Activated CD4-positive, alpha-beta T cell treated with anti-CD3 and anti-CD28 coated beads, Interleukin-2, amount 10 ng/mL, durations not matched to agents 7 days and 5 days (primary cell): Measurements from ENCODE around the gene AIMP1. TPM values are rescaled to one million over a fixed set of nuclear protein-coding genes. Genes with fewer than 3 reads are reported as not detected.

Source experiments
- CTCF ChIA-PET: fragments of 350-600 bp; sonication (Branson Sonifier 250); formaldehyde crosslinking; loops from one replicate; lab custom pipeline; 2021; ENCODE audit warnings: antibody characterized with exemption; lab: Charles Lee
- POLR2A ChIA-PET: fragments of 350-600 bp; sonication (Branson Sonifier 250); formaldehyde crosslinking; loops from one replicate; lab custom pipeline; 2021; ENCODE audit warnings: antibody characterized with exemption; lab: Charles Lee
- DNase-seq: peaks from one replicate; pipeline ENCODE4 v3.0.0-alpha.2; 2020
- H3K27ac Mint-ChIP-seq: one replicate; pipeline ENCODE4 v1.8.0; 2021; ENCODE audit warnings: mild to moderate bottlenecking, moderate library complexity, mixed read lengths
- H3K27me3 Mint-ChIP-seq: one replicate; pipeline ENCODE4 v1.8.0; 2021; ENCODE audit warnings: mixed read lengths
- H3K36me3 Mint-ChIP-seq: one replicate; pipeline ENCODE4 v1.8.0; 2021; ENCODE audit warnings: low read depth, mixed read lengths
- H3K4me1 Mint-ChIP-seq: one replicate; pipeline ENCODE4 v1.8.0; 2021; ENCODE audit warnings: mixed read lengths
- H3K4me3 Mint-ChIP-seq: one replicate; pipeline ENCODE4 v1.8.0; 2021; ENCODE audit warnings: mild to moderate bottlenecking, moderate library complexity, mixed read lengths
- H3K9me3 Mint-ChIP-seq: one replicate; pipeline ENCODE4 v1.8.0; 2021; ENCODE audit warnings: mixed read lengths
- total RNA-seq, 2 experiments: library from RNA; stranded (reverse); gene quantifications; one replicate each; pipeline ENCODE4 v1.2.3, GENCODE V29; 2021

AIMP1 gene
- total RNA-seq, 2 experiments from 2014 or later = 42.9 to 50.9 TPM

DNA sequence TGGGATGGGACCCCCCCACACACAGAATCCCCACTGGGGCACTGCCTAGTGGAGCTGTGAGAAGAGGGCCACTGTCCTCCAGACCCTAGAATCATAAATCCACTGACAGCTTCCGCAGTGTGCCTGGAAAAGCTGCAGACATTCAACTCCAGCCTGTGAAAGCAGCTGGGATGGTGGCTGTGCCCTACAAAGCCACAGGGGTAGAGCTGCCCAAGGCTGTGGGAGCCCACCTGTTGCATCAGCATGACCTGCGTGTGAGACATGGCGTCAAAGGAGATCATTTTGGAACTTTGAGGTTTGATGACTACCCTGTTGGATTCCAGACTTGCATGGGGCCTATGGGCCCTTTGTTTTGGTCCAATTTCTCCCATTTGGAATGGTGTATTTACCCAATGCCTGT lies 22.3 kb downstream of the AIMP1 start:
- ChIA-PET POLR2A (no interaction called here), CTCF (no interaction called here)
- H3K27ac Mint-ChIP-seq = no peak overlapping the region
- H3K4me3 Mint-ChIP-seq = no peak overlapping the region
- H3K27me3 Mint-ChIP-seq = no peaks in the 10 kb centered on the region
- peaks cover 23% of the 10 kb centered on the region for H3K4me1 Mint-ChIP-seq
- peaks cover 80% of the 10 kb centered on the region for H3K36me3 Mint-ChIP-seq
- DNase-seq = no peak
- H3K9me3 Mint-ChIP-seq = peaks cover 20% of the 10 kb centered on the region

DNA sequence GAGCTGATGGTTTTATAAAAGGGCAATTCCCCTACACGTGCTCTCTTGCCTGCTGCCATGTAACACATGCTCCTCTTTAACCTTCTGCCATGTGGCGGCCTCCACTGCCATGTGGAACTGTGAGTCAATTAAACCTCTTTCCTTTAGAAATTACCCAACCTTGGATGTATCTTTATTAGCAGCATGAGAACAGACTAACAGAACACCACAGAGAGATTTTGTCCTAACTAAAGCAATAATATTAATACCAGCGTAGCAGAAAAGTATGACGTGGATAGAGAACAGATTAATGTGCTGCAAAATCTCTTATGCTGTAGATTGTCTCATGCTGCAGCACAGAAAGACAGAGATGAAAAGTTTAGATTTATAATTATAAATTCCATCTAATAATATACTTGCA lies 23.1 kb downstream of the AIMP1 start:
- POLR2A ChIA-PET = no interaction called here
- H3K4me1 Mint-ChIP-seq = peaks cover 23% of the 10 kb centered on the region

GRCh38 chr4:106340774-106341173 lies 24.4 kb downstream of the AIMP1 start:
- Mint-ChIP-seq H3K4me3 (no peak overlapping the region), H3K27me3 (no peaks in the 10 kb centered on the region), H3K27ac (peak overlapping the region; percentile 50), H3K9me3 (peaks cover 20% of the 10 kb centered on the region), H3K4me1 (peaks cover 23% of the 10 kb centered on the region), H3K36me3 (peaks cover 68% of the 10 kb centered on the region)
- ChIA-PET CTCF (no interaction called here), POLR2A (no interaction called here)
- no peak for DNase-seq

More for the DNA sequence above, 23.1 kb downstream of the AIMP1 start:
- Mint-ChIP-seq H3K36me3 (peaks cover 78% of the 10 kb centered on the region), H3K9me3 (peaks cover 20% of the 10 kb centered on the region), H3K27ac (no peak overlapping the region), H3K27me3 (no peaks in the 10 kb centered on the region), H3K4me3 (no peak overlapping the region)
- CTCF ChIA-PET = no interaction called here
- no peak for DNase-seq

GRCh38 chr4:106343865-106344646 lies 27.7 kb downstream of the AIMP1 start:
- Mint-ChIP-seq H3K9me3 (peaks cover 7% of the 10 kb centered on the region), H3K36me3 (peaks cover 52% of the 10 kb centered on the region), H3K4me3 (no peak overlapping the region), H3K4me1 (peaks cover 23% of the 10 kb centered on the region), H3K27me3 (no peaks in the 10 kb centered on the region), H3K27ac (no peak overlapping the region)
- no peak for DNase-seq
- ChIA-PET CTCF (no interaction called here), POLR2A (interaction anchor here (0.6 kb wide), 1 partner anchor 9 kb away, joined by 3 read pairs; no protein-coding TSS in a partner anchor)

- H3K9me3 Mint-ChIP-seq = peaks cover 3% of the 10 kb centered on the region
- POLR2A ChIA-PET = no interaction called here
- no peak overlapping the region for H3K27ac Mint-ChIP-seq
- H3K36me3 Mint-ChIP-seq = peaks cover 52% of the 10 kb centered on the region
- DNase-seq = no peak
- CTCF ChIA-PET = no interaction called here
- no peak overlapping the region for H3K4me3 Mint-ChIP-seq
- peaks cover 21% of the 10 kb centered on the region for H3K4me1 Mint-ChIP-seq
- no peaks in the 10 kb centered on the region for H3K27me3 Mint-ChIP-seq
These were observed 28.3 kb downstream of the AIMP1 start for GRCh38 chr4:106344647-106344970.

DNA sequence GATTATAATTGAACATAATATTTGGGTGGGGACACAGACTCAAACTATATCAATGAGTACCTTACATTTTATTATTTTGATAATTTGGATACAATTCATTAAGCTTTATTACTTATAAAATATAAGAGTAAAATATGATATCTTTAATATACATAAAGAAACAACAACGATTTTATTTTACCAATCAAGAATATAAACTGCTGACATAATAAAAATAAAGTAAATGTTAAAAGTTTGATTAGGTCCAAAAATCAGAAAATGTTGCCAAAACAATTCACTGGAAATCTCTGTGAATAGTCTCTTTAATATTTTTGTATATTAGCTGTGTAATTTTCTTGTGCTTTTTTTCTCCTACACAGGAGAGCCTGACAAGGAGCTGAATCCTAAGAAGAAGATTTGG lies 30.8 kb downstream of the AIMP1 start:
- Mint-ChIP-seq H3K27me3 (no peaks in the 10 kb centered on the region), H3K4me3 (no peak overlapping the region), H3K4me1 (peaks cover 1% of the 10 kb centered on the region), H3K27ac (no peak overlapping the region), H3K9me3 (no peaks in the 10 kb centered on the region), H3K36me3 (peaks cover 35% of the 10 kb centered on the region)
- no peak for DNase-seq
- CTCF ChIA-PET = no interaction called here
- POLR2A ChIA-PET = no interaction called here

DNA sequence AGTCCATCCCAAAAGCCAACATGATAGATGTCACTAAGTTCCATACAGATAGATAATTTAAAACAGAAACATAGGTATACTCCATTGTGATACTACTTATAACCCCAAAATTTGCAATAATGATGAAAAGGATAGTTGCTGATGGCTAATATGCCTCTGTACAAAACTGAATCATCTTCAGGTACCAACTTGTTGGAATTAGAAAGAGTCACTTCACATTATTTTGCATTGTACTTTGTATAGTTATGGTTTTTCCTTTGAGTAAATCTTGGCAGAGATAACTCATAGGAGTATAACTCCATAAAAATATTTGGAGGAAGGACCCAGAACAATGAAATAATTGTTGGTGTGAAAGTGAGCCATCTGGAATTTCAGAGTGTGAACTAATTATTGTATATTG lies 34.7 kb downstream of the AIMP1 start:
- DNase-seq = no peak
- POLR2A ChIA-PET = no interaction called here
- H3K4me3 Mint-ChIP-seq = no peak overlapping the region
- no peaks in the 10 kb centered on the region for H3K9me3 Mint-ChIP-seq
- H3K27ac Mint-ChIP-seq = no peak overlapping the region
- H3K4me1 Mint-ChIP-seq = no peaks in the 10 kb centered on the region
- H3K27me3 Mint-ChIP-seq = no peaks in the 10 kb centered on the region
- CTCF ChIA-PET = no interaction called here
- H3K36me3 Mint-ChIP-seq = peaks cover 25% of the 10 kb centered on the region

DNA sequence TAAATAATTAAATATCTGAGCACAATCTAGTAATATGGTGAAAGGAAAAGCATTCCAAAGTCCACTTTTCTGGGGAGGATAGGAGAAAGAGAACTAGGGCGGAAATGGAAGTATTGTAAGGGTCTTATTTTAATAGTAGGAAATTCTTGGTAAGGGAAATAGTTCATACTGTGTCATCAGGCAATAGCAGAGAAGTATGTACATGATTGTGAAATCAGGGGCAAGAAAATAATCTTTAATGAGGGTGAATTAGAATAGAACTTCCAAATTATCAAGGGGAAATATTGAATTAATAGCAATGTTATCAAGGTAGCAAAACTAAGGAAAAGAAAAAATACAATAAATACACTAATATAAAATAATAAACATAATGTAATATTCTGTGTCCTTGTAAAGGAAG lies 37.4 kb downstream of the AIMP1 start:
- ChIA-PET CTCF (no interaction called here), POLR2A (no interaction called here)
- H3K4me1 Mint-ChIP-seq = no peaks in the 10 kb centered on the region
- no peak overlapping the region for H3K27ac Mint-ChIP-seq
- DNase-seq = no peak
- peaks cover 13% of the 10 kb centered on the region for H3K36me3 Mint-ChIP-seq
- no peak overlapping the region for H3K4me3 Mint-ChIP-seq
- H3K9me3 Mint-ChIP-seq = no peaks in the 10 kb centered on the region
- no peaks in the 10 kb centered on the region for H3K27me3 Mint-ChIP-seq

GRCh38 chr4:106355193-106355592 lies 38.8 kb downstream of the AIMP1 start:
- ChIA-PET POLR2A (no interaction called here), CTCF (no interaction called here)
- no peak overlapping the region for H3K4me3 Mint-ChIP-seq
- no peak overlapping the region for H3K27ac Mint-ChIP-seq
- H3K36me3 Mint-ChIP-seq = peaks cover 7% of the 10 kb centered on the region
- peaks cover 2% of the 10 kb centered on the region for H3K27me3 Mint-ChIP-seq
- DNase-seq = no peak
- H3K4me1 Mint-ChIP-seq = no peaks in the 10 kb centered on the region
- H3K9me3 Mint-ChIP-seq = no peaks in the 10 kb centered on the region

GRCh38 chr4:106358899-106359298 lies 42.5 kb downstream of the AIMP1 start:
- no peak overlapping the region for H3K27ac Mint-ChIP-seq
- H3K36me3 Mint-ChIP-seq = no peaks in the 10 kb centered on the region
- H3K4me3 Mint-ChIP-seq = no peak overlapping the region
- no peak for DNase-seq
- peaks cover 9% of the 10 kb centered on the region for H3K27me3 Mint-ChIP-seq
- H3K9me3 Mint-ChIP-seq = no peaks in the 10 kb centered on the region
- ChIA-PET CTCF (no interaction called here), POLR2A (no interaction called here)
- no peaks in the 10 kb centered on the region for H3K4me1 Mint-ChIP-seq

GRCh38 chr4:106362086-106362825 lies 45.9 kb downstream of the AIMP1 start:
- H3K4me1 Mint-ChIP-seq = no peaks in the 10 kb centered on the region

GRCh38 chr4:106364282-106364681 lies 47.9 kb downstream of the AIMP1 start:
- H3K4me1 Mint-ChIP-seq = peaks cover 1% of the 10 kb centered on the region
- H3K4me3 Mint-ChIP-seq = no peak overlapping the region
- CTCF ChIA-PET = interaction anchor here (0.5 to 1.3 kb wide), 2 partner anchors 16 to 162 kb away, joined by 3 read pairs; no protein-coding TSS in a partner anchor
- H3K9me3 Mint-ChIP-seq = no peaks in the 10 kb centered on the region
- POLR2A ChIA-PET = no interaction called here
- no peak for DNase-seq
- no peak overlapping the region for H3K27ac Mint-ChIP-seq
- H3K27me3 Mint-ChIP-seq = peaks cover 11% of the 10 kb centered on the region
- no peaks in the 10 kb centered on the region for H3K36me3 Mint-ChIP-seq

More at GRCh38 chr4:106362086-106362825, 45.9 kb downstream of the AIMP1 start:
- no peaks in the 10 kb centered on the region for H3K9me3 Mint-ChIP-seq
- DNase-seq = no peak
- no peak overlapping the region for H3K27ac Mint-ChIP-seq
- H3K4me3 Mint-ChIP-seq = no peak overlapping the region
- ChIA-PET CTCF (no interaction called here), POLR2A (no interaction called here)
- H3K36me3 Mint-ChIP-seq = no peaks in the 10 kb centered on the region
- H3K27me3 Mint-ChIP-seq = peaks cover 9% of the 10 kb centered on the region

- Mint-ChIP-seq H3K27ac (no peak overlapping the region), H3K27me3 (peaks cover 18% of the 10 kb centered on the region), H3K4me1 (peaks cover 2% of the 10 kb centered on the region), H3K36me3 (no peaks in the 10 kb centered on the region), H3K9me3 (no peaks in the 10 kb centered on the region), H3K4me3 (no peak overlapping the region)
- DNase-seq = no peak
- ChIA-PET POLR2A (no interaction called here), CTCF (no interaction called here)
These were observed 49.3 kb downstream of the AIMP1 start for GRCh38 chr4:106365613-106366012.
